Measurements from ENCODE around the gene TRMT61A. TPM values are rescaled to one million over a fixed set of nuclear protein-coding genes. Genes with fewer than 3 reads are reported as not detected.

TRMT61A gene
- total RNA-seq, 2 donors from 2014 or later: 10.0 to 17.8 TPM

DNA sequence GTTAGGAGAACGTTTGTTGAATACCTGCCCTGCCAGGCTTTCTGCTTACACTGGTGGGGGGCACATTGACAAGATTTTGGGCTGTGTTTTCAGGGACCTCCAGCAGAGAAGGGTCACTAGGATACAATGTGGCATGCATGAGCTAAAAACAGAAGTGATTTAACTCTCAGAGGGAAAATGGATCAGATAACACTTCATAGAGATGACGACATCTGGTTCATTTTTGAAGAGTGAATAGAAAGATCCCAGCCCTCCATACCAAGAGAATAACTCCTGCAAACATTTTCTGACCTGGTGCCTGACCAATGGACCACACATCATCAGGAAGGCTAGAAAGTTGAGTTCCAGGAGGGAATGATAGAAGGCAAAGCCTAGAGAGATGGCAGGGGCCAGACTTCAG, 40.0 kb upstream of the TRMT61A start:
- no peak for DNase-seq
- H3K9ac ChIP-seq (ENCODE audit: low read depth in 2 of 2, low read length in 2 of 2): no peak overlapping the region
- H3K36me3 ChIP-seq: no peaks in the 10 kb centered on the region
- H3K4me1 ChIP-seq: no peaks in the 10 kb centered on the region
- H3K9me3 ChIP-seq: no peaks in the 10 kb centered on the region
- H3K27me3 ChIP-seq: no peaks in the 10 kb centered on the region
- H3K27ac ChIP-seq: no peak overlapping the region
- intact Hi-C loops (cut with DNase I): no loop called here
- TF ChIP-seq, protein P1, sequence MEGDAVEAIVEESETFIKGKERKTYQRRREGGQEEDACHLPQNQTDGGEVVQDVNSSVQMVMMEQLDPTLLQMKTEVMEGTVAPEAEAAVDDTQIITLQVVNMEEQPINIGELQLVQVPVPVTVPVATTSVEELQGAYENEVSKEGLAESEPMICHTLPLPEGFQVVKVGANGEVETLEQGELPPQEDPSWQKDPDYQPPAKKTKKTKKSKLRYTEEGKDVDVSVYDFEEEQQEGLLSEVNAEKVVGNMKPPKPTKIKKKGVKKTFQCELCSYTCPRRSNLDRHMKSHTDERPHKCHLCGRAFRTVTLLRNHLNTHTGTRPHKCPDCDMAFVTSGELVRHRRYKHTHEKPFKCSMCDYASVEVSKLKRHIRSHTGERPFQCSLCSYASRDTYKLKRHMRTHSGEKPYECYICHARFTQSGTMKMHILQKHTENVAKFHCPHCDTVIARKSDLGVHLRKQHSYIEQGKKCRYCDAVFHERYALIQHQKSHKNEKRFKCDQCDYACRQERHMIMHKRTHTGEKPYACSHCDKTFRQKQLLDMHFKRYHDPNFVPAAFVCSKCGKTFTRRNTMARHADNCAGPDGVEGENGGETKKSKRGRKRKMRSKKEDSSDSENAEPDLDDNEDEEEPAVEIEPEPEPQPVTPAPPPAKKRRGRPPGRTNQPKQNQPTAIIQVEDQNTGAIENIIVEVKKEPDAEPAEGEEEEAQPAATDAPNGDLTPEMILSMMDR (IDR thresholded peaks at IDR 0.05): no peak
- H3K4me3 ChIP-seq: no peak overlapping the region

DNA sequence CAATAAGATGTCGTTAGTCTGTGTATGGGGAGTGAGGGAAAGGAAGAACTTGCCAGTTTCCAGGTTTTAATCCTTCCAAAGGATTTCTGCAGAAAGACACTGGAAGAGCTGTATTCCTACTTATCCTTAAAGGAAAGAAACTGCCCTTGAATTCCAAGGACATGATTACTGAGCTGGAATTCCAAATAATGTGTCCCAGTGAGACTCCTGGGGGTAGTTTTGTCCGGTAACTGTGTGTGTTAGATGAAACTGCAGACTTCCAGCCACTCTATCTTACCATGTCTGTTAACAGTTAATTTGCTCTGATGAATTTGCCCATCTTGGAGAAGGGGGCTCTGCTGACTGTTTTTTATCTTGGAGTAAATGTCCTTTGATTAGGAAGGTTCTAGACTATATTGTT, 39.4 kb upstream of the TRMT61A start:
- H3K36me3 ChIP-seq: no peaks in the 10 kb centered on the region

DNA sequence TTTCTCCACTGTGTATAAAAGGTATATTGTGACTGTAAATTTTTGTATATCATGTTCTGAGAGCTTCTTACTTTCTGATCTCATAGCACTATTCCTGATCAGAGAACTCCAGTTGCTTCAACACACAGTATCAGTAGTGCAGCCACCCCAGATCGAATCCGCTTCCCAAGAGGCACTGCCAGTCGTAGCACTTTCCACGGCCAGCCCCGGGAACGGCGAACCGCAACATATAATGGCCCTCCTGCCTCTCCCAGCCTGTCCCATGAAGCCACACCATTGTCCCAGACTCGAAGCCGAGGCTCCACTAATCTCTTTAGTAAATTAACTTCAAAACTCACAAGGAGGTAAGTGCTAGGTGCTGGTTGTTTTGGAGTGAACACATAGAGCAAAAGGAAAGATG, 37.3 kb upstream of the TRMT61A start:
- Histone ChIP-seq H3K36me3 (no peaks in the 10 kb centered on the region), H3K27ac (no peak overlapping the region)
- DNase-seq: no peak

More for the DNA sequence above, 39.4 kb upstream of the TRMT61A start:
- Histone ChIP-seq H3K9me3 (no peaks in the 10 kb centered on the region), H3K27me3 (no peaks in the 10 kb centered on the region), H3K9ac (ENCODE audit: low read depth in 2 of 2, low read length in 2 of 2) (no peak overlapping the region), H3K4me1 (no peaks in the 10 kb centered on the region), H3K27ac (no peak overlapping the region), H3K4me3 (no peak overlapping the region)
- TF ChIP-seq, protein P1 (IDR thresholded peaks at IDR 0.05): no peak
- intact Hi-C loops (cut with DNase I): no loop called here
- no peak for DNase-seq

DNA sequence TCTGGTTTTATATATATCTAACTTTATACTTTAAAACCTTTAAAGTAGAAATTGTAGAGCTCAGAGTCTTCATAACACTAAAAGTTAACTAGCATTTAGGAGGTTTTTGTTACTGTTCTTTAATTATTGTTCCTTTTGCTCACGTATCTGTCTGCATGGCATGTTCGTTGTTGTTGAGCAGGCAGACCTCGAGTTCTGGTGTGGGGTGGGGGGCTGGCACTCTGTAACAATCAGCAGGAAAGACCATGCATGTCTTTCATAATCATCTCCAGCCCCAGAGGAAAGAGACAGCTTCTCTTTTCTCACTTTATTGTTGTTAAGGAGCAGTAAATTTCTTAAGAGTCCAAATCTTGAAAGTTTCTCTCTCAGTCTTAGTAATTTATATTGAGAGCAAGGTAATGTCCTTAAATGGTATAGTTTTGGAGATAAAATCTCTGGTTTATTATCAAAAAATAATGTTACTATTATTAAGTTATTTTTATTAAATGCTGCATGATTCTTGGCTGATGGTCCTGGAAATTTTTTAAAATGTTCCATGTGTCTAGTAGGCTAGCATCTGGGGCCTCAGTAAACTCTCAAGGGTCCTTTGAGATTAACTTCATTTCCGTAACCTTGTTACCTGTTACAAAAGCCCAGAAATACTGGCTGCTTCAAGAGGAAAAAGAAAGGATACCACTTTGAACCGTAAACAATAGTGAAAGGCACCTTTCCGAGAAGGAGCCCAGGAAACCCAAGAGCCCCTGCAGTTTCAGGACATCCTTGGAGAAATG, 36.7 kb upstream of the TRMT61A start:
- H3K9me3 ChIP-seq: no peaks in the 10 kb centered on the region
- TF ChIP-seq, protein P1 (IDR thresholded peaks at IDR 0.05): no peak
- intact Hi-C loops (cut with DNase I): no loop called here
- no peaks in the 10 kb centered on the region for H3K36me3 ChIP-seq
- no peak for DNase-seq
- H3K27ac ChIP-seq: no peak overlapping the region
- no peaks in the 10 kb centered on the region for H3K4me1 ChIP-seq
- no peak overlapping the region for H3K4me3 ChIP-seq
- H3K9ac ChIP-seq (ENCODE audit: low read depth in 2 of 2, low read length in 2 of 2): no peak overlapping the region
- no peaks in the 10 kb centered on the region for H3K27me3 ChIP-seq

More for the DNA sequence above, 37.3 kb upstream of the TRMT61A start:
- H3K4me3 ChIP-seq: no peak overlapping the region
- TF ChIP-seq, protein P1 (IDR thresholded peaks at IDR 0.05): no peak
- intact Hi-C loops (cut with DNase I): no loop called here
- H3K27me3 ChIP-seq: no peaks in the 10 kb centered on the region
- H3K9ac ChIP-seq (ENCODE audit: low read depth in 2 of 2, low read length in 2 of 2): no peak overlapping the region
- no peaks in the 10 kb centered on the region for H3K9me3 ChIP-seq
- H3K4me1 ChIP-seq: no peaks in the 10 kb centered on the region

DNA sequence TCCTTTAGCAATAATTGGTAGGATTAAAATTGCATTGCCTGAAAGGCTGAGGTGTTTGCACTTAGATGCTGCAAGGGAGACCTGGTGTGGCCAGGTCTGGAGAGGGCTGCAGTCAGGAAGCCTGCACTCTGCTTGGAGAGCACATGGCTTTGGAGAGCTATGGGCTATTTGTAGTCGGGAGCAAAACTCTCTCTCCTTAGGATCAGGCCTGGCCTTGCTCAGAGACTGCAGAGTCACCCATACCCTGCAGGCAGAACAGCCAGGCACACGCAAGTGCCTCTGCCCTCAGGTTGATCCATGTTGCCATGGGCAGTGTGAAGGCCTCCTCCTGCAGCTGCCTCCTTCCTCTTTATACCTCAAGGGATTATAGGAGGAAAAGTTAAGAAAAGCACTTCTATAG, 33.1 kb upstream of the TRMT61A start:
- no peak overlapping the region for H3K27ac ChIP-seq
- no peaks in the 10 kb centered on the region for H3K9me3 ChIP-seq
- H3K4me3 ChIP-seq: no peak overlapping the region
- TF ChIP-seq, protein P1 (IDR thresholded peaks at IDR 0.05): no peak
- DNase-seq: no peak
- H3K27me3 ChIP-seq: no peaks in the 10 kb centered on the region
- H3K36me3 ChIP-seq: no peaks in the 10 kb centered on the region
- no peak overlapping the region for H3K9ac ChIP-seq (ENCODE audit: low read depth in 2 of 2, low read length in 2 of 2)
- H3K4me1 ChIP-seq: no peaks in the 10 kb centered on the region
- intact Hi-C loops (cut with DNase I): no loop called here

All from colonic mucosa (tissue), 4 donors.